HEK293 (cell line): ENCODE results near the gene ARHGDIA.

Experiments
- BCL11B ChIP-seq: fragments of 450-650 bp; formaldehyde crosslinking; IDR thresholded peaks from 2 replicates; pipeline ENCODE4 v1.5.1; 2016; ENCODE audit warnings: low read depth, missing biosample characterization, missing genetic modification characterization
- GLIS1 ChIP-seq: fragments of 450-650 bp; formaldehyde crosslinking; IDR thresholded peaks from 2 replicates; pipeline ENCODE4 v1.5.1; 2016; ENCODE audit warnings: missing biosample characterization, missing genetic modification characterization
- IKZF3 ChIP-seq: fragments of 450-650 bp; IDR thresholded peaks from 2 replicates; pipeline ENCODE4 v1.5.0; 2018; ENCODE audit warnings: missing biosample characterization, mild to moderate bottlenecking, missing genetic modification characterization, moderate library complexity
- KLF16 ChIP-seq: fragments of 450-650 bp; formaldehyde crosslinking; IDR thresholded peaks from 2 replicates; pipeline ENCODE4 v1.5.1; 2017; ENCODE audit warnings: missing biosample characterization, missing genetic modification characterization
- MYNN ChIP-seq: fragments of 450-650 bp; formaldehyde crosslinking; IDR thresholded peaks from 2 replicates; pipeline ENCODE4 v1.5.1; 2016; ENCODE audit warnings: missing biosample characterization, missing genetic modification characterization, borderline replicate concordance
- TCF7L2 ChIP-seq: IDR thresholded peaks from 2 replicates; pipeline ENCODE4 v1.6.1; 2011; ENCODE audit warnings: low read depth, mild to moderate bottlenecking, inconsistent platforms, low read length, moderate library complexity, borderline replicate concordance
- ZBTB17 ChIP-seq: fragments of 450-650 bp; formaldehyde crosslinking; IDR thresholded peaks from 2 replicates; pipeline ENCODE4 v1.5.1; 2016; ENCODE audit warnings: missing biosample characterization, missing genetic modification characterization
- ZBTB21 ChIP-seq: fragments of 450-650 bp; formaldehyde crosslinking; IDR thresholded peaks from 2 replicates; pipeline ENCODE4 v1.5.1; 2017; ENCODE audit warnings: missing biosample characterization, missing genetic modification characterization
- ZFP41 ChIP-seq: fragments of 450-650 bp; formaldehyde crosslinking; IDR thresholded peaks from 2 replicates; pipeline ENCODE4 v1.5.1; 2016; ENCODE audit warnings: missing biosample characterization, missing genetic modification characterization, borderline replicate concordance
- ZIC2 ChIP-seq: fragments of 450-650 bp; formaldehyde crosslinking; IDR thresholded peaks from 2 replicates; pipeline ENCODE4 v1.5.1; 2016; ENCODE audit warnings: missing biosample characterization, missing genetic modification characterization
- ZNF10 ChIP-seq: fragments of 450-650 bp; formaldehyde crosslinking; IDR thresholded peaks from 2 replicates; pipeline ENCODE4 v1.5.1; 2017; ENCODE audit warnings: missing biosample characterization, missing genetic modification characterization
- ZNF184 ChIP-seq: fragments of 450-650 bp; IDR thresholded peaks from 2 replicates; pipeline ENCODE4 v1.5.1; 2018; ENCODE audit warnings: missing biosample characterization, mild to moderate bottlenecking, missing genetic modification characterization
- ZNF24 ChIP-seq: fragments of 450-650 bp; formaldehyde crosslinking; IDR thresholded peaks from 2 replicates; pipeline ENCODE4 v1.5.1; 2016; ENCODE audit warnings: missing biosample characterization, missing genetic modification characterization
- ZNF266 ChIP-seq: fragments of 450-650 bp; formaldehyde crosslinking; IDR thresholded peaks from 2 replicates; pipeline ENCODE4 v1.5.1; 2016; ENCODE audit warnings: missing biosample characterization, missing genetic modification characterization, low read depth
- ZNF311 ChIP-seq: fragments of 450-650 bp; formaldehyde crosslinking; IDR thresholded peaks from 2 replicates; pipeline ENCODE4 v1.5.1; 2017; ENCODE audit warnings: missing biosample characterization, missing genetic modification characterization, borderline replicate concordance
- ZNF404 ChIP-seq: fragments of 450-650 bp; formaldehyde crosslinking; IDR thresholded peaks from 2 replicates; pipeline ENCODE4 v1.5.1; 2017; ENCODE audit warnings: missing biosample characterization, missing genetic modification characterization
- ZNF530 ChIP-seq: fragments of 450-650 bp; formaldehyde crosslinking; IDR thresholded peaks from 2 replicates; pipeline ENCODE4 v1.5.1; 2016; ENCODE audit warnings: low read depth, missing biosample characterization, missing genetic modification characterization
- ZNF544 ChIP-seq: fragments of 450-650 bp; formaldehyde crosslinking; IDR thresholded peaks from 2 replicates; pipeline ENCODE4 v1.5.0; 2017; ENCODE audit warnings: missing biosample characterization, missing genetic modification characterization
- ZNF596 ChIP-seq: fragments of 450-650 bp; IDR thresholded peaks from 2 replicates; pipeline ENCODE4 v1.5.0; 2018; ENCODE audit warnings: missing biosample characterization, mild to moderate bottlenecking, missing genetic modification characterization, moderate library complexity
- ZNF600 ChIP-seq: fragments of 450-650 bp; formaldehyde crosslinking; IDR thresholded peaks from 2 replicates; pipeline ENCODE4 v1.5.1; 2016; ENCODE audit warnings: missing biosample characterization, missing genetic modification characterization
- ZNF629 ChIP-seq: fragments of 450-650 bp; formaldehyde crosslinking; IDR thresholded peaks from 2 replicates; pipeline ENCODE4 v1.5.1; 2017; ENCODE audit warnings: missing biosample characterization, missing genetic modification characterization
- ZNF664 ChIP-seq: fragments of 450-650 bp; formaldehyde crosslinking; IDR thresholded peaks from 2 replicates; pipeline ENCODE4 v1.5.1; 2016; ENCODE audit warnings: missing biosample characterization, missing genetic modification characterization
- ZNF768 ChIP-seq: fragments of 450-650 bp; formaldehyde crosslinking; IDR thresholded peaks from 2 replicates; pipeline ENCODE4 v1.5.1; 2018; ENCODE audit warnings: missing biosample characterization, mild to moderate bottlenecking, missing genetic modification characterization
- TF ChIP-seq, protein P1 (sequence below): fragments of 450-650 bp; formaldehyde crosslinking; IDR thresholded peaks from 2 replicates; pipeline ENCODE4 v1.5.1; 2016; ENCODE audit warnings: missing biosample characterization, missing genetic modification characterization
- TF ChIP-seq, protein P2 (sequence below): fragments of 450-650 bp; formaldehyde crosslinking; IDR thresholded peaks from 2 replicates; pipeline ENCODE4 v1.5.1; 2016; ENCODE audit warnings: missing biosample characterization, missing genetic modification characterization
- TF ChIP-seq, protein P3 (sequence below): fragments of 450-650 bp; formaldehyde crosslinking; IDR thresholded peaks from 2 replicates; pipeline ENCODE4 v1.5.1; 2016; ENCODE audit warnings: missing biosample characterization, missing genetic modification characterization
- TF ChIP-seq, protein P4 (sequence below): fragments of 450-650 bp; formaldehyde crosslinking; IDR thresholded peaks from 2 replicates; pipeline ENCODE4 v1.5.1; 2016; ENCODE audit warnings: missing biosample characterization, missing genetic modification characterization
- TF ChIP-seq, protein P5 (sequence below): fragments of 450-650 bp; formaldehyde crosslinking; IDR thresholded peaks from 2 replicates; pipeline ENCODE4 v1.5.0; 2017; ENCODE audit warnings: missing biosample characterization, missing genetic modification characterization, borderline replicate concordance
- TF ChIP-seq, protein P6 (sequence below): fragments of 450-650 bp; formaldehyde crosslinking; IDR thresholded peaks from 2 replicates; pipeline ENCODE4 v1.5.1; 2016; ENCODE audit warnings: missing biosample characterization, missing genetic modification characterization

The ARHGDIA gene

DNA sequence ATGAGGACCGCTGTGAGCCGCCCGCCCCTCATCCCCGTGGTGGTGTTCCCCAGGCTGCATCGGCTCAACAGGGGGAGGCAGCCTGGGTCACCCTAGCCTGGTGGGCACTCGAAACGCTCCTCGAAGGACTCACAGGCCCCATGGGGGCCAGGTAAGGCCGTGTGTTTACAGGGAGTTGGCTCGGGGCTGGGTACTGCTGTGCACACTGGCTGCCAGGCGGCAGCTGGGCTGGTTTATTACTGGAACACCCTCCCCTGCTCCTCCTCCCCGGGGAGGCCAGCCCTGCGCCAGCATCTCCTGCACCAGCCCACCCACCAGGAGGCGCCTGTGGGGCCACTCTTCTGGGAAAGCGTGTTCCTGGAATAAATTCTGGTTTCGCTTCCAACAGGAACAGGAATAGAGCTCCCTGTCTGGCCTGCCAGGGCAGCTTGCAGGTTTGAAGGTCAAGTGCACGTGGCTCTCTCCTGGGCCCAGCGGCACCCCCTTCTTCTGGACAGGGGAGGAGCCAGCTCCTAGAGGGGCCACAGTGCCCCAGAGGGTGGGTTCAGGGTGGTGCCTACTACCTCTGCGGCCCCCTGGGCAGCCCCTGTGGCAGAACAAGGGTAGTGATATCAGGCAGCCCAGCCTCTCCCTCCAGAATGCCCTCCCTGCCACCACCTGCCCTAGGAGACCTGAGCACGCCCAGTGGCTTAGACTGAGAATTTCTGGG, 49.4 kb downstream of the ARHGDIA start (continued):
- TF ChIP-seq GLIS1 (tag by site-specific recombination), result peak; percentile 84
- TF ChIP-seq, protein P1, sequence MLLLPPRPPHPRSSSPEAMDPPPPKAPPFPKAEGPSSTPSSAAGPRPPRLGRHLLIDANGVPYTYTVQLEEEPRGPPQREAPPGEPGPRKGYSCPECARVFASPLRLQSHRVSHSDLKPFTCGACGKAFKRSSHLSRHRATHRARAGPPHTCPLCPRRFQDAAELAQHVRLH (tag by site-specific recombination), result 0 out of 2 replicates have a peak, but pooled peaks have one; percentile 17
- no peak for TF ChIP-seq ZNF311 (tag by site-specific recombination)
- 0 out of 2 replicates have a peak, but pooled peaks have one; percentile 24 for TF ChIP-seq ZNF10
- no peak for TF ChIP-seq ZFP41 (tag by site-specific recombination)
- no peak for TF ChIP-seq TCF7L2
- TF ChIP-seq, protein P2, sequence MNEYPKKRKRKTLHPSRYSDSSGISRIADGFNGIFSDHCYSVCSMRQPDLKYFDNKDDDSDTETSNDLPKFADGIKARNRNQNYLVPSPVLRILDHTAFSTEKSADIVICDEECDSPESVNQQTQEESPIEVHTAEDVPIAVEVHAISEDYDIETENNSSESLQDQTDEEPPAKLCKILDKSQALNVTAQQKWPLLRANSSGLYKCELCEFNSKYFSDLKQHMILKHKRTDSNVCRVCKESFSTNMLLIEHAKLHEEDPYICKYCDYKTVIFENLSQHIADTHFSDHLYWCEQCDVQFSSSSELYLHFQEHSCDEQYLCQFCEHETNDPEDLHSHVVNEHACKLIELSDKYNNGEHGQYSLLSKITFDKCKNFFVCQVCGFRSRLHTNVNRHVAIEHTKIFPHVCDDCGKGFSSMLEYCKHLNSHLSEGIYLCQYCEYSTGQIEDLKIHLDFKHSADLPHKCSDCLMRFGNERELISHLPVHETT, result no peak
- TF ChIP-seq ZBTB21, result no peak
- TF ChIP-seq, protein P3, sequence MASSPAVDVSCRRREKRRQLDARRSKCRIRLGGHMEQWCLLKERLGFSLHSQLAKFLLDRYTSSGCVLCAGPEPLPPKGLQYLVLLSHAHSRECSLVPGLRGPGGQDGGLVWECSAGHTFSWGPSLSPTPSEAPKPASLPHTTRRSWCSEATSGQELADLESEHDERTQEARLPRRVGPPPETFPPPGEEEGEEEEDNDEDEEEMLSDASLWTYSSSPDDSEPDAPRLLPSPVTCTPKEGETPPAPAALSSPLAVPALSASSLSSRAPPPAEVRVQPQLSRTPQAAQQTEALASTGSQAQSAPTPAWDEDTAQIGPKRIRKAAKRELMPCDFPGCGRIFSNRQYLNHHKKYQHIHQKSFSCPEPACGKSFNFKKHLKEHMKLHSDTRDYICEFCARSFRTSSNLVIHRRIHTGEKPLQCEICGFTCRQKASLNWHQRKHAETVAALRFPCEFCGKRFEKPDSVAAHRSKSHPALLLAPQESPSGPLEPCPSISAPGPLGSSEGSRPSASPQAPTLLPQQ (tag by site-specific recombination), result peak; percentile 83; the same call in 1 of the 2 replicates
- TF ChIP-seq MYNN, result no peak
- no peak for TF ChIP-seq ZNF404 (tag by site-specific recombination)
- no peak for TF ChIP-seq ZNF544 (tag by site-specific recombination)
- TF ChIP-seq KLF16, result 0 out of 2 replicates have a peak, but pooled peaks have one; percentile 16
- TF ChIP-seq ZBTB17, result peak; percentile 35; the same call in 1 of the 2 replicates
- peak; percentile 95; the same call in 1 of the 2 replicates for TF ChIP-seq ZNF768 (tag by site-specific recombination)
- TF ChIP-seq ZNF530 (tag by site-specific recombination), result no peak
- TF ChIP-seq, protein P4, sequence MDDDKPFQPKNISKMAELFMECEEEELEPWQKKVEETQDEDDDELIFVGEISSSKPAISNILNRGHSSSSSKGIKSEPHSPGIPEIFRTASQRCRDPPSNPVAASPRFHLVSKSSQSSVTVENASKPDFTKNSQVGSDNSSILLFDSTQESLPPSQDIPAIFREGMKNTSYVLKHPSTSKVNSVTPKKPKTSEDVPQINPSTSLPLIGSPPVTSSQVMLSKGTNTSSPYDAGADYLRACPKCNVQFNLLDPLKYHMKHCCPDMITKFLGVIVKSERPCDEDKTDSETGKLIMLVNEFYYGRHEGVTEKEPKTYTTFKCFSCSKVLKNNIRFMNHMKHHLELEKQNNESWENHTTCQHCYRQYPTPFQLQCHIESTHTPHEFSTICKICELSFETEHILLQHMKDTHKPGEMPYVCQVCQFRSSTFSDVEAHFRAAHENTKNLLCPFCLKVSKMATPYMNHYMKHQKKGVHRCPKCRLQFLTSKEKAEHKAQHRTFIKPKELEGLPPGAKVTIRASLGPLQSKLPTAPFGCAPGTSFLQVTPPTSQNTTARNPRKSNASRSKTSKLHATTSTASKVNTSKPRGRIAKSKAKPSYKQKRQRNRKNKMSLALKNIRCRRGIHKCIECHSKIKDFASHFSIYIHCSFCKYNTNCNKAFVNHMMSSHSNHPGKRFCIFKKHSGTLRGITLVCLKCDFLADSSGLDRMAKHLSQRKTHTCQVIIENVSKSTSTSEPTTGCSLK (tag by site-specific recombination), result no peak
- no peak for TF ChIP-seq ZNF596 (tag by site-specific recombination)
- TF ChIP-seq, protein P5, sequence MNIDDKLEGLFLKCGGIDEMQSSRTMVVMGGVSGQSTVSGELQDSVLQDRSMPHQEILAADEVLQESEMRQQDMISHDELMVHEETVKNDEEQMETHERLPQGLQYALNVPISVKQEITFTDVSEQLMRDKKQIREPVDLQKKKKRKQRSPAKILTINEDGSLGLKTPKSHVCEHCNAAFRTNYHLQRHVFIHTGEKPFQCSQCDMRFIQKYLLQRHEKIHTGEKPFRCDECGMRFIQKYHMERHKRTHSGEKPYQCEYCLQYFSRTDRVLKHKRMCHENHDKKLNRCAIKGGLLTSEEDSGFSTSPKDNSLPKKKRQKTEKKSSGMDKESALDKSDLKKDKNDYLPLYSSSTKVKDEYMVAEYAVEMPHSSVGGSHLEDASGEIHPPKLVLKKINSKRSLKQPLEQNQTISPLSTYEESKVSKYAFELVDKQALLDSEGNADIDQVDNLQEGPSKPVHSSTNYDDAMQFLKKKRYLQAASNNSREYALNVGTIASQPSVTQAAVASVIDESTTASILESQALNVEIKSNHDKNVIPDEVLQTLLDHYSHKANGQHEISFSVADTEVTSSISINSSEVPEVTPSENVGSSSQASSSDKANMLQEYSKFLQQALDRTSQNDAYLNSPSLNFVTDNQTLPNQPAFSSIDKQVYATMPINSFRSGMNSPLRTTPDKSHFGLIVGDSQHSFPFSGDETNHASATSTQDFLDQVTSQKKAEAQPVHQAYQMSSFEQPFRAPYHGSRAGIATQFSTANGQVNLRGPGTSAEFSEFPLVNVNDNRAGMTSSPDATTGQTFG (tag by site-specific recombination), result no peak
- peak; percentile 98 for TF ChIP-seq ZNF600 (tag by site-specific recombination)
- no peak for TF ChIP-seq BCL11B (tag by site-specific recombination)
- 0 out of 2 replicates have a peak, but pooled peaks have one; percentile 17 for TF ChIP-seq ZNF24 (tag by site-specific recombination)
- no peak for TF ChIP-seq ZNF664
- TF ChIP-seq, protein P6, sequence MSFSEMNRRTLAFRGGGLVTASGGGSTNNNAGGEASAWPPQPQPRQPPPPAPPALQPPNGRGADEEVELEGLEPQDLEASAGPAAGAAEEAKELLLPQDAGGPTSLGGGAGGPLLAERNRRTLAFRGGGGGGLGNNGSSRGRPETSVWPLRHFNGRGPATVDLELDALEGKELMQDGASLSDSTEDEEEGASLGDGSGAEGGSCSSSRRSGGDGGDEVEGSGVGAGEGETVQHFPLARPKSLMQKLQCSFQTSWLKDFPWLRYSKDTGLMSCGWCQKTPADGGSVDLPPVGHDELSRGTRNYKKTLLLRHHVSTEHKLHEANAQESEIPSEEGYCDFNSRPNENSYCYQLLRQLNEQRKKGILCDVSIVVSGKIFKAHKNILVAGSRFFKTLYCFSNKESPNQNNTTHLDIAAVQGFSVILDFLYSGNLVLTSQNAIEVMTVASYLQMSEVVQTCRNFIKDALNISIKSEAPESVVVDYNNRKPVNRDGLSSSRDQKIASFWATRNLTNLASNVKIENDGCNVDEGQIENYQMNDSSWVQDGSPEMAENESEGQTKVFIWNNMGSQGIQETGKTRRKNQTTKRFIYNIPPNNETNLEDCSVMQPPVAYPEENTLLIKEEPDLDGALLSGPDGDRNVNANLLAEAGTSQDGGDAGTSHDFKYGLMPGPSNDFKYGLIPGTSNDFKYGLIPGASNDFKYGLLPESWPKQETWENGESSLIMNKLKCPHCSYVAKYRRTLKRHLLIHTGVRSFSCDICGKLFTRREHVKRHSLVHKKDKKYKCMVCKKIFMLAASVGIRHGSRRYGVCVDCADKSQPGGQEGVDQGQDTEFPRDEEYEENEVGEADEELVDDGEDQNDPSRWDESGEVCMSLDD (tag by site-specific recombination), result 0 out of 2 replicates have a peak, but pooled peaks have one; percentile 4
- TF ChIP-seq ZNF184 (tag by site-specific recombination), result peak; percentile 34; the same call in 1 of the 2 replicates
- peak; percentile 22; the same call in 1 of the 2 replicates for TF ChIP-seq ZNF629 (tag by site-specific recombination)
- peak; percentile 98 for TF ChIP-seq ZIC2 (tag by site-specific recombination)
- TF ChIP-seq ZNF266 (tag by site-specific recombination), result no peak
- peak; percentile 83 for TF ChIP-seq IKZF3
